GM12875 (cell line): ENCODE measurements around the gene CPSF3.
"Not testable (repeated sequence)": the region's sequence is repeated elsewhere in the genome, so short reads cannot be mapped to it uniquely, and the experiment has no call there.

ENCODE experiments used
- H3K4me3 ChIP-seq: one replicate; pipeline ENCODE4 v1.5.1; 2011; ENCODE audit warnings: low read depth, low read length, control low read depth
- TF ChIP-seq, protein P1 (sequence below): IDR thresholded peaks from 2 replicates; pipeline ENCODE4 v1.5.1; 2011; ENCODE audit warnings: low read depth, mild to moderate bottlenecking, control low read depth, inconsistent platforms, low read length, moderate library complexity, borderline replicate concordance; ENCODE audit not compliant: insufficient read depth

CPSF3 gene

GRCh38 chr2:9390151-9390850 lies 33.2 kb upstream of the CPSF3 start:
- H3K4me3 ChIP-seq = no peak overlapping the region
- TF ChIP-seq, protein P1, sequence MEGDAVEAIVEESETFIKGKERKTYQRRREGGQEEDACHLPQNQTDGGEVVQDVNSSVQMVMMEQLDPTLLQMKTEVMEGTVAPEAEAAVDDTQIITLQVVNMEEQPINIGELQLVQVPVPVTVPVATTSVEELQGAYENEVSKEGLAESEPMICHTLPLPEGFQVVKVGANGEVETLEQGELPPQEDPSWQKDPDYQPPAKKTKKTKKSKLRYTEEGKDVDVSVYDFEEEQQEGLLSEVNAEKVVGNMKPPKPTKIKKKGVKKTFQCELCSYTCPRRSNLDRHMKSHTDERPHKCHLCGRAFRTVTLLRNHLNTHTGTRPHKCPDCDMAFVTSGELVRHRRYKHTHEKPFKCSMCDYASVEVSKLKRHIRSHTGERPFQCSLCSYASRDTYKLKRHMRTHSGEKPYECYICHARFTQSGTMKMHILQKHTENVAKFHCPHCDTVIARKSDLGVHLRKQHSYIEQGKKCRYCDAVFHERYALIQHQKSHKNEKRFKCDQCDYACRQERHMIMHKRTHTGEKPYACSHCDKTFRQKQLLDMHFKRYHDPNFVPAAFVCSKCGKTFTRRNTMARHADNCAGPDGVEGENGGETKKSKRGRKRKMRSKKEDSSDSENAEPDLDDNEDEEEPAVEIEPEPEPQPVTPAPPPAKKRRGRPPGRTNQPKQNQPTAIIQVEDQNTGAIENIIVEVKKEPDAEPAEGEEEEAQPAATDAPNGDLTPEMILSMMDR = no peak

GRCh38 chr2:9390991-9391390 lies 32.5 kb upstream of the CPSF3 start:
- H3K4me3 ChIP-seq = no peak overlapping the region
- TF ChIP-seq, protein P1 = no peak

GRCh38 chr2:9391961-9392720 lies 31.3 kb upstream of the CPSF3 start:
- H3K4me3 ChIP-seq = no peak overlapping the region
- TF ChIP-seq, protein P1 = no peak

- TF ChIP-seq, protein P1 = no peak
- H3K4me3 ChIP-seq = no peak overlapping the region
Measured at GRCh38 chr2:9392898-9393765, 30.3 kb upstream of the CPSF3 start.

DNA sequence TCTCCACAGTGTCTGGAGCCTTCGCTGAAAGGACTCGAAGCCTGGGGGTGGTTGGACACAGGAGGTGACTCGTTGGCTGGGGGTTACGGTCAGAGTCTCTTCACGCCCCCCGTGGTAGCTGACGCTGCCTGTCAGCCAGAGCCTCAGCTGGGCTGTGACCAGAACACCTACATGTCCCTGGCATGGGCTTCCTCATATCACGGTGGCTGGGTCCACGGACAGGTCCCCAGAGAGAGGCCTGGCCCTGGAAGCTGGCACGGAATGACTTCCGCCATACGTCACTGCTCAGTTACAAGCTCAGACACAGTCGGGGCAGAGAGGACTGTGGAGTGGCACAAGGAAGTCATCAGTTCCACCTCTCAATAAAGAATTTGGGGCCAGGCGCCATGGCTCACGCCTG lies 28.6 kb upstream of the CPSF3 start:
- H3K4me3 ChIP-seq = no peak overlapping the region
- TF ChIP-seq, protein P1 = no peak

GRCh38 chr2:9397201-9397600 lies 26.3 kb upstream of the CPSF3 start:
- no peak overlapping the region for H3K4me3 ChIP-seq
- TF ChIP-seq, protein P1 = no peak

DNA sequence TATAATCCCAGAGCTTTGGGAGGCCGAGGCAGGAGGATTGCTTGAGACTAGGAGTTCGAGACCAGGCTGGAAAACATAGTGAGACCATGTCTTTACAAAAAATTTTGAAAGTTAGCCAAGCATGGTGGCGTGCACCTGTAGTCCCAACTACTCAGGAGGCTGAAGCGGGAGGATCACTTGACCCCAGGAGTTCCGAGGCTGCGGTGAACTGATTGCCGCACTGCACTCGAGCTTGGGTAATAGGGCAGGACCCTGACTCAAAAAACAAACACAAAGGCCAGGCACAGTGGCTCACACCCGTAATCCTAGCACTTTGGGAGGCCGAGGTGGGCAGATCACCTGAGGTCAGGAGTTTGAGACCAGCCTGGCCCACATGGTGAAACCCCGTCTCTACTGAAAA lies 25.2 kb upstream of the CPSF3 start:
- not testable (repeated sequence) for H3K4me3 ChIP-seq
